Activated CD4-positive, alpha-beta memory T cell treated with anti-CD3 and anti-CD28 coated beads for 36 hours (primary cell): ENCODE data around the gene ROR2. TPM values are rescaled to one million over a fixed set of nuclear protein-coding genes. Genes with fewer than 3 reads are reported as not detected.

Experiments used
- CTCF ChIA-PET: fragments of 350-600 bp; sonication (Branson Sonifier 250); formaldehyde crosslinking; loops from one replicate; lab custom pipeline; 2021; ENCODE audit warnings: antibody characterized with exemption, inconsistent platforms; lab: Charles Lee
- POLR2A ChIA-PET: fragments of 350-600 bp; sonication (Branson Sonifier 250); formaldehyde crosslinking; loops from one replicate; lab custom pipeline; 2021; ENCODE audit warnings: antibody characterized with exemption; lab: Charles Lee
- DNase-seq: peaks from one replicate; pipeline ENCODE4 v3.0.0-alpha.2; 2020
- H3K27ac Mint-ChIP-seq: one replicate; pipeline ENCODE4 v1.8.0; 2021; ENCODE audit warnings: mixed read lengths
- H3K27me3 Mint-ChIP-seq: one replicate; pipeline ENCODE4 v1.8.0; 2021; ENCODE audit warnings: mixed read lengths
- H3K36me3 Mint-ChIP-seq: one replicate; pipeline ENCODE4 v1.8.0; 2021; ENCODE audit warnings: mixed read lengths
- H3K4me1 Mint-ChIP-seq: one replicate; pipeline ENCODE4 v1.8.0; 2021; ENCODE audit warnings: low read depth, mixed read lengths
- H3K4me3 Mint-ChIP-seq: one replicate; pipeline ENCODE4 v1.8.0; 2021; ENCODE audit warnings: mild to moderate bottlenecking, mixed read lengths
- H3K9me3 Mint-ChIP-seq: one replicate; pipeline ENCODE4 v1.8.0; 2021; ENCODE audit warnings: mixed read lengths
- intact Hi-C: fragments of 100-400 bp; cut with micrococcal nuclease; formaldehyde crosslinking; loops from one replicate; pipeline ENCODE4 v1.15.1; 2023
- total RNA-seq, 2 experiments: library from RNA; stranded (reverse); gene quantifications; one replicate each; pipeline ENCODE4 v1.2.3, GENCODE V29; 2021

The ROR2 gene
- total RNA-seq, 2 experiments from 2014 or later: 0.05 to 0.31 TPM

DNA sequence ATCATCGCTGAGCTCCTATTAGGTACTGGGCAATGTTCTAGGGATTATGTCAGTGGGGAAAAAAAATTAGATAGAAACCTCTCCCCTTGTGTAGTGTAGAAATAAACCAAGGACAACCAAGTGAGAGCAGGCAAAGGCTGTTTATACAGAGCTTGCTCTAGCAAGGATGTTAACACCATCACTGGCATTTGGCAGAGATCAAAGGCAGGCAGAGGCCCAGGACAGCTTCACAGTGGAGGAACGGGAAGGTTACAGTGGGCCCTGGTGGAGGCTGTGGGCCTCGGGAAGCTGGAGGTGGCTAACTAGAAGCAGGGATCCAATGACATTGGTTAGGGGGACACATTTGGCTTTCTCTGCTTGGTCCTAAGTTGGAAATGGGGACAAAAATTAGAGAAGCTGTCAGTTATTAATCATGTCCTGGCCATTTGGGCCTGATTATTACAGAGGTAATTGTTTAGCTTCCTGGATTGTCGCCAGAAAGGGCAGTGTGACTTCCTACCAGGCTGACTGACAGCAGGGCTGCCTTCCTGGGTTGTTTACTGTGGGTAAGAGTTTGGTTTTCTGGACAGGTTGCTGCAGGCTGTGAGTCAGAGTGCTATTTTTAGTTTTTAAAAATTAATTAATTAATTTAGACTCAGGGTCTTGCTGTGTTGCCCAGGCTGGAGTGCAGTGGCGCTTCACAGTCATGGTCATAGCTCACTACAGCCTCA is 259.3 kb downstream of the ROR2 start:
- H3K9me3 Mint-ChIP-seq: no peaks in the 10 kb centered on the region
- POLR2A ChIA-PET: no interaction called here

DNA sequence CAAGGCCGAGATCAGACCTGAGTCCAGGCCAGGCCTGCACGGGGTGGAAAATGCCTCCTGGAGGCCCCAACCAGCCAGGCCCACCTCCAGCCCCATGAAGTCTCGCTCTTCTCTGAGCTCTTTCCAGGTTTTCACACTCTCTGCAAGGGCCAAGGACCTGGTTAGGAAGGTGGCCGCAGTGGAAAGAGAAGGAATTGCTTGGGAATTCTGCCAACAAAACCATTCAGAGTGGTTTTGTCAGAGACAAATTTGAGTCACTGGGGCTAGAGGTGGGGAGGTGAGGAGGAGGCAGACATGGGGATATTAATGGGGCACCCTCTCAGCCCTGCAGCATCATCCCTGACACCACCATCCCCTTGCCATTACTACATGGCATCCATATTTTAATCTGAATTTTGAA is 261.0 kb downstream of the ROR2 start:
- H3K4me1 Mint-ChIP-seq: no peaks in the 10 kb centered on the region
- peaks cover 2% of the 10 kb centered on the region for H3K27me3 Mint-ChIP-seq
- intact Hi-C loops: loop anchor here (5.0 to 10.0 kb wide), 2 partner anchors 33 to 254 kb away; no protein-coding TSS in a partner anchor
- no peaks in the 10 kb centered on the region for H3K9me3 Mint-ChIP-seq
- POLR2A ChIA-PET: no interaction called here
- no peaks in the 10 kb centered on the region for H3K36me3 Mint-ChIP-seq
- no peak overlapping the region for H3K27ac Mint-ChIP-seq
- CTCF ChIA-PET: no interaction called here
- no peak overlapping the region for H3K4me3 Mint-ChIP-seq
- DNase-seq: no peak

More for the DNA sequence above, 259.3 kb downstream of the ROR2 start:
- no peak overlapping the region for H3K4me3 Mint-ChIP-seq
- intact Hi-C loops: no loop called here
- H3K36me3 Mint-ChIP-seq: no peaks in the 10 kb centered on the region
- no peaks in the 10 kb centered on the region for H3K27me3 Mint-ChIP-seq
- CTCF ChIA-PET: interaction anchor here (0.6 to 1.2 kb wide), 2 partner anchors 10 to 36 kb away, joined by 3 read pairs; no protein-coding TSS in a partner anchor
- no peak overlapping the region for H3K27ac Mint-ChIP-seq
- no peak for DNase-seq
- no peaks in the 10 kb centered on the region for H3K4me1 Mint-ChIP-seq

DNA sequence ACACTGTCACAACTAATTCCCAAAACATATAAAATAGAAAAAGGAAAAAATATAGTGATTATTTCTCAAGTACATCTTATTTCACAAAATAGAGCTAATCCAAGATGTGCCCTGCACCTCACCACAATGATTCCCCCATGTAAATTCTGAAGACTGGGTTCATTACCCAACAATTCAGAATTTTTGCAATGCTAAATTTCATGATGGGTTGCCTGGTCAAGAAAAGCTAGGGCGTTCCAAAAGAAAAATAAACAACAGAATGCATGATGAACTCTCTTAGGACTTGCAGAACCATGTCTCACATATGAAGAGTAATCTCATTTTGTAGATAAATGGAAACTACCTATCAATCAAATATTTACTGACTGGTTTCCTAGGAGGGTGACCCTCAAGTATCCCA is 266.8 kb downstream of the ROR2 start:
- no peak overlapping the region for H3K4me3 Mint-ChIP-seq
- CTCF ChIA-PET: interaction anchor here (1.3 to 3.4 kb wide), 2 partner anchors 650 to 767 kb away, joined by 3 to 23 read pairs; no protein-coding TSS in a partner anchor
- H3K9me3 Mint-ChIP-seq: no peaks in the 10 kb centered on the region
- POLR2A ChIA-PET: no interaction called here
- H3K27ac Mint-ChIP-seq: no peak overlapping the region
- H3K36me3 Mint-ChIP-seq: no peaks in the 10 kb centered on the region
- peaks cover 21% of the 10 kb centered on the region for H3K27me3 Mint-ChIP-seq
- no peak for DNase-seq
- H3K4me1 Mint-ChIP-seq: peaks cover 5% of the 10 kb centered on the region
- intact Hi-C loops: loop anchor here (10.0 kb wide), 1 partner anchor 248 kb away; no protein-coding TSS in a partner anchor

DNA sequence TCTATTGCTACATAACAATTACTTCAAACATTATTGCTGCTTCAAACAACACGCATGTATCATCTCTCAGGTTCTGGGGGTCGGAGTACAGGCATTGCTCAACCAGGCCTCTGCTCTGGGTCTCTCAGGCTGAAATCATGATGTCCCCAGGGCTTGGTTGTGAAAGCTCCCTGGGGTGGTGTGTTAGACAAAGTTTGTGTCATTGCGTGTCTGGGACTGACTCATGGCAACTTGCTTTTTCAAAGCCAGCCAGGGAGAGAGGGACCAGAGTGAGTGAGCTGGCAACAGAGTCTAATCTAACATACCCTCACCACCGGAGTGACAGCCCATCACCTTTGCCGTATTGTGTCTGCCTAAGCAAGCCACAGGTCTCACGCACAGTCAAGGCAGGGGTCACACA is 267.2 kb downstream of the ROR2 start:
- Mint-ChIP-seq H3K9me3 (no peaks in the 10 kb centered on the region), H3K4me1 (peaks cover 5% of the 10 kb centered on the region), H3K36me3 (no peaks in the 10 kb centered on the region), H3K4me3 (no peak overlapping the region), H3K27me3 (peaks cover 23% of the 10 kb centered on the region), H3K27ac (no peak overlapping the region)
- no peak for DNase-seq
- intact Hi-C loops: loop anchor here (10.0 kb wide), 1 partner anchor 248 kb away; no protein-coding TSS in a partner anchor
- POLR2A ChIA-PET: no interaction called here
- CTCF ChIA-PET: interaction anchor here (1.3 to 3.4 kb wide), 2 partner anchors 649 to 767 kb away, joined by 3 to 23 read pairs; no protein-coding TSS in a partner anchor

DNA sequence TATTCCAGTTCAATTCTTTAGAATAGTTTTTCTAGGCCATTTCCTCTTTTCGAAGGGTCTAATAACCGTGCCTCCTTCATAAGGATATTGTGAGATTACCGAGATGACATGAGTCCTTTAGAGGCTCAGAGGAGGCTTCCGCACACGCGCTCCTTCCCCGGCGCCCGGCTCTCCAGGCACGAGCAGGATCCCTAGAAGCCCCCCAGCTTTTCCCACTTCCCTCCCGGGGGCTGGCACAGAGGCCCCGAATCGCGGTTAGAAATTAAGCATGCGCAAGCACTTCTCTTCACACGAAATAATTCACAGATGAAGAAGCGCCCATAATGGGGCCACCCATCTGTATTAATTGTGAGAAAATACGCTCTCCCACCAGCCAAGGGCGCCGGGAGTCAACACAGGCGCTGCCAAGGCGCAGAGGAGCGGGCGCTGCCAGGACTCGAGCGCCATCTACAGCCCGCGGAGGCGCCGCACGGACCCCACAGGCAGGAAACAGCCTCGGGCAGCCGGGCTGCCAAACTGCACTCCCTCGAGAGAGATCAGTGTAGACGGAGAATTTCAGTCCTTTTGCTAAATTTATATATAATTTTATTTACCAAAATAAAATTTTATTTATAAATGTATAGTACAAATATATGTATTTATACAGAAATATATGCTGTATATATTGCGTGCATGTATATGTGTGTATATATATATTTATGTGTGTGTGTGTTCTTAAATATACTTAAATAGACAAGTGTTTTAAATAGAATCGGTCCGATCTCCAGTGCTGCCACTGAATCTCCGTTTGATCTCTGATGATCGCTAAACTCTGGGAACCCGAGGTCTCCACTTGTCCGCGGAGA is 268.3 kb downstream of the ROR2 start:
- peak; percentile 82 for DNase-seq
- Mint-ChIP-seq H3K9me3 (no peaks in the 10 kb centered on the region), H3K27me3 (peaks cover 30% of the 10 kb centered on the region), H3K4me1 (peaks cover 5% of the 10 kb centered on the region), H3K4me3 (no peak overlapping the region), H3K27ac (no peak overlapping the region), H3K36me3 (no peaks in the 10 kb centered on the region)
- intact Hi-C loops: loop anchor here (1.0 to 10.0 kb wide), 3 partner anchors 247 to 766 kb away; no protein-coding TSS in a partner anchor
- POLR2A ChIA-PET: no interaction called here
- CTCF ChIA-PET: interaction anchor here (1.3 to 3.4 kb wide), 2 partner anchors 648 to 766 kb away, joined by 3 to 23 read pairs; no protein-coding TSS in a partner anchor

DNA sequence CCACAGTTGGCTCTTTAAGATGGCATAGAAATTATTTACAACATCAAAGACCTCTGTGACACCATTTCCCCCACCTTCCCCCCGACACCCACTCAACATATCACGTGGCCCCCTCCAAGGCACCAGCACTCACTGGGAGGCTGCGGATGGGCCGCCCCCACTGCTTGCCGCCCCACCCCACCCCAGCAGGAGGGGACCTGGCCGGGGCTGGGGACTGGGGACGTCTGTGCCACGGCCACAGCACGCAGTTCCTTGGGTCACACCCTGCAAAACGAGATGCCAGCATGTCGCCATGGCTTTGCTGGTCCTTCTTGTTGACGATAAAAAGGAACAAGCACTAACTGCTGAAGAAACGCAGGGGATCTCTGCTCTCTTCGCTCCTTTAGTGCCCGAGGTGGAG is 269.0 kb downstream of the ROR2 start:
- Mint-ChIP-seq H3K36me3 (no peaks in the 10 kb centered on the region), H3K27me3 (peaks cover 30% of the 10 kb centered on the region), H3K4me1 (peaks cover 5% of the 10 kb centered on the region), H3K27ac (no peak overlapping the region), H3K4me3 (no peak overlapping the region), H3K9me3 (no peaks in the 10 kb centered on the region)
- ChIA-PET CTCF (interaction anchor here (0.9 to 3.4 kb wide), 2 partner anchors 10 to 765 kb away, joined by 3 to 23 read pairs; no protein-coding TSS in a partner anchor), POLR2A (no interaction called here)
- DNase-seq: no peak
- intact Hi-C loops: loop anchor here (1.0 to 10.0 kb wide), 3 partner anchors 246 to 766 kb away; no protein-coding TSS in a partner anchor

DNA sequence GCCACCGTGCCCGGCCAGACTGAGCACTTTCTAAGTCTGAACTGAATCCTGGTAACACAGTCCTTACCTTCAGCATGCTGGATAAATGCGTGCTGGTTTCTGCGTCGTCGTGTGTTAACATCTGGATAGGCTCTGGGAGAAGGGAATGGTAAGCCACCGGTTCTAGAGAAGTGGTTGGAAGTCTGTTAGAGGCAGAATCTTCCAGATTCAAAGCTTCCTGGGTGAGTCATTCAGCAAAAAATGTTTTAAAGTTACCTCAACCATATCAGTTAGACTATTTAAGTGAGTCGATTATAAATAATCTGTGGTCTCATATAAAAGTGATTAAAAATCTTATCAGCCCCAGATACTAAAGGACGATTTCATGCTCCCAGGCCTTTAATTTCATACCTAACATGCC is 269.9 kb downstream of the ROR2 start:
- H3K27ac Mint-ChIP-seq: no peak overlapping the region
- H3K4me1 Mint-ChIP-seq: peaks cover 5% of the 10 kb centered on the region
- intact Hi-C loops: loop anchor here (2.0 to 10.0 kb wide), 2 partner anchors 245 to 645 kb away; no protein-coding TSS in a partner anchor
- DNase-seq: no peak
- no peaks in the 10 kb centered on the region for H3K9me3 Mint-ChIP-seq
- no peak overlapping the region for H3K4me3 Mint-ChIP-seq
- ChIA-PET POLR2A (no interaction called here), CTCF (interaction anchor here (0.8 to 0.9 kb wide), 2 partner anchors 11 to 765 kb away, joined by 3 read pairs; no protein-coding TSS in a partner anchor)
- peaks cover 30% of the 10 kb centered on the region for H3K27me3 Mint-ChIP-seq
- no peaks in the 10 kb centered on the region for H3K36me3 Mint-ChIP-seq

DNA sequence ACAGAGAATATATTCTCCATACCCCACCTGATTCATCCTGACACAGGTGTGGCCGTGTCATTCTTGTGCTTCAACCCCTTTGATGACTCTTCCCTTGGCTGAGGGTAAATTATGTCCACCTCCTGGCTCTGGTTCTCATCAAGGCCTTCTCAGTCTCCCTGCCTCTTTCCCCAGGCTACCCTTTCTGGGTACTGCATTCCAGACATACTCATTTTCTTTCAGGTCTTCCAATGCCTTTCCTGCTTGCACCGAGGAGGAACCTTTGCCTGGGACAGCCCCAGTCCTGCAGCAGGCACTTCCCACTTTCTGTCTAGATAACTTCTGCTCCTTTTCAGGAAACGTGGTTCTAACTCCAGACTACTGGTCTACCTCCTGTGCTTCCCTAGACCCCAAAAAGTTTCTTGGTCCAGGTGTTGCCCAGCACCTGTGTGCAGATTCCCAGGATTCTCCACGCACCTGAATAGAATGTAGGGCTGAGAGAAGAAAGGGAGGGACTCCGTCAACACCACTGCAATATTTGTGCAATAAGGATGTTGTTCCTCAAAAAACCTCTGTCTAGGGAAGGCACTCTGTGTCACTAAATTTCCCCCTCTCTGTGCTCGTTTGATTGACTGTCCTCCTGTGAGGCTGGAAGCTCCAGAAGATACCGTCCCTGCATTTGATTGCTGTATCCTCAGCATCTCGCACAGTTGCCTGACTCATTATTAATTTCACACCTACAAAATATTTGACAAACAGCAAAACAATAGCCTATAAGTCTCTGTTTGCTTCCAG is 271.0 kb downstream of the ROR2 start:
- peaks cover 28% of the 10 kb centered on the region for H3K27me3 Mint-ChIP-seq
- H3K36me3 Mint-ChIP-seq: no peaks in the 10 kb centered on the region
- no peak overlapping the region for H3K27ac Mint-ChIP-seq
- H3K4me1 Mint-ChIP-seq: peaks cover 5% of the 10 kb centered on the region
- H3K4me3 Mint-ChIP-seq: no peak overlapping the region
- intact Hi-C loops: no loop called here
- no peaks in the 10 kb centered on the region for H3K9me3 Mint-ChIP-seq
- DNase-seq: no peak
- POLR2A ChIA-PET: no interaction called here
- CTCF ChIA-PET: interaction anchor here (0.6 to 1.8 kb wide), 2 partner anchors 486 to 764 kb away, joined by 3 to 4 read pairs; no protein-coding TSS in a partner anchor

DNA sequence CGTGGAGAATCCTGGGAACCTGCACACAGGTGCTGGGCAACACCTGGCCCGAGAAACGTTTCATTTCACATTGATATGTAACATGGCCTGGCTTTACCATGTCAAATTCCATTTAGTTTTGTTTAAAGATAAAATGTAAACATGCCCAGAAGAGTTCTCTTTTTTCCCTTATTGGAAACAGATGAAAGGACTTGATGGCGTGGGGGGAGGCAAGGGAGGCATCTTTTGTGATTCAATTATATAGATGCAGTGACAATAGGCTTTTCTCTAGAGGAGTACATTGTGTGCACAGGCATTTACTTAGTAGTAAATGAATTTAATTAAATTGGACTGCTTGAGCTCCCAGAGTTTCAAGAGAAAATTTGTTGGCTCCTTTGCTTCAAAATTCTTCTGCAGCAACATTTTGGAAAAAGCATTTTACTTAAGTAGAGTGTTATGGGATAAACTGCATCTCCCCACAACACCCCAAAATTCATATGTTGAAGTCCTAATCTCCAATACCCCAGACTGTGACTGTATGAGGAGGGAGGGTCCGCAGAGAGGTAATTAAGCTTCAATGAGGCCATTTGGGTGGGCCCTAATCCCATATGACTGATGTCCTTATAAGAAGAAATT is 272.1 kb downstream of the ROR2 start:
- no peak for DNase-seq
- CTCF ChIA-PET: interaction anchor here (0.6 to 1.8 kb wide), 2 partner anchors 48 to 763 kb away, joined by 3 to 4 read pairs; no protein-coding TSS in a partner anchor
- Mint-ChIP-seq H3K4me3 (no peak overlapping the region), H3K4me1 (peaks cover 5% of the 10 kb centered on the region), H3K9me3 (no peaks in the 10 kb centered on the region), H3K36me3 (no peaks in the 10 kb centered on the region), H3K27me3 (peaks cover 26% of the 10 kb centered on the region), H3K27ac (no peak overlapping the region)
- POLR2A ChIA-PET: no interaction called here
- intact Hi-C loops: no loop called here

DNA sequence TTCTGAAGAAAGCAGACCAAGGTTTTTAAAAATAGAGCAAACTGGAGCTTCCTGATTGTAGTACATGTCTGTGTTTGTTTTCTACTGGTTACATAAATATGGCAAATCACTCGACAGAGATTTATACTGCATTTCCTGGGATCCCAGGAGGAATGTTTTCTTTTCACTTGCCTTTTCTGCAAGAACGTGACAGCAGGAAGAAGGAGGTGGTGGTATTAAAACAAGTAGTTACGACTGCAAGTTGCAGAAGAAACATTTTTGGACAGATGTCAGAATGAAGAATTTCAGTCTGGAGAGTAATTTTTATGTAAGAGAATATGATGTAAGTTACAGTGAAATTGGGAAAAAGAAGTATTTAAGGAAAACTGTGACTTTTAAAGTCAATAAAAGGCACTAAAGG is 272.7 kb downstream of the ROR2 start:
- H3K4me1 Mint-ChIP-seq: peaks cover 5% of the 10 kb centered on the region
- POLR2A ChIA-PET: no interaction called here

DNA sequence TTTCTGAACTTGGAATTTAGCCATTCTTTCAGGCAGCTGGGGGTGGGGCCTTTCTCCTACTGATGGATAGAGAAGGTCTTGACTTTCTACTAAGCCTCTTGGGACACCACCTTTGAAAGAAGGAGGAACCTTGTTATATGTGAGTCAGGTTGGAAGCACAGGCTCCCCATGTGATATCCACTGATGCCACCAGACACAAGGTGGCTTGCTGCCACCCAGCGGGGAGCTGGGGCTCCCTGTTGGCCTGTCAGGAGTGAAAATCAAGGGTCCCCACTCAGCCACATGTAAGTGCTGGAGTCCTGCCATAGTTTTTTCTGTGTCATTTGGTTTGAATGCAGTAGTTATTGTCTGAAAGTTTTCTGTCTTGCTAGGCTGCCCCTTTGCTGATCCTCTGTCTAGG is 274.0 kb downstream of the ROR2 start:
- intact Hi-C loops: no loop called here
- peak; percentile 16 for DNase-seq
- CTCF ChIA-PET: interaction anchor here (0.6 to 1.4 kb wide), 2 partner anchors 42 to 761 kb away, joined by 4 to 8 read pairs; no protein-coding TSS in a partner anchor
- H3K27me3 Mint-ChIP-seq: peaks cover 21% of the 10 kb centered on the region
- no peaks in the 10 kb centered on the region for H3K36me3 Mint-ChIP-seq
- POLR2A ChIA-PET: no interaction called here
- H3K9me3 Mint-ChIP-seq: no peaks in the 10 kb centered on the region
- H3K4me3 Mint-ChIP-seq: no peak overlapping the region
- no peak overlapping the region for H3K27ac Mint-ChIP-seq
- H3K4me1 Mint-ChIP-seq: no peaks in the 10 kb centered on the region

More for the DNA sequence above, 272.7 kb downstream of the ROR2 start:
- CTCF ChIA-PET: interaction anchor here (0.6 to 1.8 kb wide), 2 partner anchors 48 to 762 kb away, joined by 3 to 4 read pairs; no protein-coding TSS in a partner anchor
- H3K4me3 Mint-ChIP-seq: no peak overlapping the region
- no peak overlapping the region for H3K27ac Mint-ChIP-seq
- H3K9me3 Mint-ChIP-seq: no peaks in the 10 kb centered on the region
- no peak for DNase-seq
- intact Hi-C loops: no loop called here
- peaks cover 23% of the 10 kb centered on the region for H3K27me3 Mint-ChIP-seq
- H3K36me3 Mint-ChIP-seq: no peaks in the 10 kb centered on the region
